GM21423 (cell line): ENCODE data around the gene RBCK1.

Experiments used
- ATAC-seq: cut with Tn5 transposase; IDR thresholded peaks from one replicate; pipeline ENCODE4 v1.9.1; 2021; ENCODE audit warnings: mild to moderate bottlenecking, moderate library complexity; ENCODE audit not compliant: unreplicated experiment

RBCK1 gene

DNA sequence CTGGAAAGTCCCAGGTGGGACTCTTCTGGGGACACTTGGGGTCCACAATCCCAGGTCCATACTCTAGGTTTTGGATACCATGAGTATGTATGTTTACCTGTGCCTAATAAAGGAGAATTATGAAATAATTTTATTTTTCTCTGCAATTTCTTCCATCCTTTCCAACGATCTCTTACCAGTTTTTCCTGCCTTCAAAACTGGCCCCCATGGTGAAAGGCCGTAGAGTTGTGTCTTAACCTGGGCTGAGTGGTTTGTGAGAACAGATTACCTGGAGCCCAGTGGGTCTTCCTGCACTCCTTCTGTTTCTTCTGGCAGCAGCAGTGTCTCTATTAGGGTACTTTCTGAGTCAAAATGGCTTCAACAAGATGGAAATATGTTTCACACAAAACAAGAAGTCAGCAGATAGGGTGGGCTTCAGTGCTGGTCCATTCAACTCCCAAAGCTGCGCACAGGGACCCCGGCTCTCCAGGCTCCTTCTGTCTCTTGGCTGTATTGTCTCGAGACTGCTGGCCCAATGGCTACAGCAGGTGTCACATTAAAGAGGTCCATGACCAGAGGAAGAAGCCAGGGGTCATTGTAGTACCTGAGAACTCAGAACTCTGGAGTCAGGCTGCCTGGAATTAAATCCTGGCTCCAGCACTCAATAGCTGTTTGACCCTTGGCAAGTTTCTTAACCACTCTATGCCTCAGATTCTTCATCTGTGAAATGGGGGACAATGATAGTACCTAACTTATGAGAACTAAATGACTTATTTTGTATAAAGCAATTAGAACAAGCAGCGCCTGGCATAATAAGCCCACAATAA, 10.5 kb upstream of the RBCK1 start:
- ATAC-seq: no peak

- no peak for ATAC-seq
Observed at GRCh38 chr20:399182-399707, 8.9 kb upstream of the RBCK1 start.

- no peak for ATAC-seq
Observed at GRCh38 chr20:400128-400453, 8.0 kb upstream of the RBCK1 start.

DNA sequence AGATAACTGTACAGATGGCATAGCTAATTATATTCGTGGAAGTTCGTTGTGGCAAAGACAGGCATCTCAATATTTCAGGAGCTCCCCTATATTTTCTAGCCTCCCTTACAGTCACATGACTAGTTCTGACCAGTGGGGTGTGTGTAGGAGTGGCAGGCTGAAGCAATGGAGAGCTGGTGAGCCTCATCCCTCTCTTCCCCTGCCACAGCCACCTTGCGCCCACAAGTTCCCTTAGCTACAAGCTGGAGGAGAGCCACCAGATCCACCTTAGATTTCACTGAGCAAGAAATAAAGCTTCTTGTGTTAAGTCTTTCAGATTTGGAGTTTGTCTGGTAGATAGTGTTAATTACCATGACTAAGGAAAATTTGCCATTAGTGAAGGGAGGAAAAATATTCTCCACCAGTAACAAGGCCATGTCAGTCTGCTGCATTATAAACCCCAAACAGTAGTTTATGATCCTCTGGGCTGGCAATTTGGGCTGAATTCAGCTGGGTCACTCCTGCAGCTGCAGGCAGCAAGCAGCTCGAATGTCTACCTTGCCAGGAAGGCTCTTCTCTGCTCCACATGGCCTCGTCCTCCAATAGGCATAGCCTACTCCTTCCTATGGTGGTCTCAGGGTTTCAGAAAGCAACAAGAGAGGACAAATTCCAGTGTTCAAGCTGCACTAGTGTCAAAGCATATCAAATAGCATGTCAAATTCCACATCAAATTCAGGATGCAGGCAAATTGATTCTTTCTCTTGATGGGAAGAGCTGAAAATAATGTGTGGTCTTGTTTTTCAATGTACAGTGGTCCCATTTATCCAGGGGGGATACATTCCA, 7.4 kb upstream of the RBCK1 start:
- no peak for ATAC-seq

- no peak for ATAC-seq
Observed at GRCh38 chr20:401682-402495, 6.2 kb upstream of the RBCK1 start.

DNA sequence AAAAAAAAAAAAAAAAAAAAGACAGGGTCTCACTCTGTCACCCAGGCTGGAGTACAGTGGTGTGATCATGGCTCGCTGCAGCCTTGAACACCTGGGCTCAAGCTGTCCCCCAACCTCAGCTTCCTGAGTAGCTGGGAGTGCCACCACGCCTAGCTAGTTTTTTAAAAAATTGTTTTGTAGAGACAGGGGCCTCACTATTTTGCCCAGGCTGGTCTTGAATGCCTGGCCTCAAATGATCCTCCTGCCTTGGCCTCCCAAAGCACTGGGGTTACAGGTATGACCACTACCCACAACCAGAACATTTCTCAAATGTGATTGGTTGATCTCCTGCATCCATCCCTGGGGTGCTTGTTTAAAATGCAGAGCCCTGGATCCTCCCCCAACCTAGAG, 5.6 kb upstream of the RBCK1 start:
- ATAC-seq: no peak

DNA sequence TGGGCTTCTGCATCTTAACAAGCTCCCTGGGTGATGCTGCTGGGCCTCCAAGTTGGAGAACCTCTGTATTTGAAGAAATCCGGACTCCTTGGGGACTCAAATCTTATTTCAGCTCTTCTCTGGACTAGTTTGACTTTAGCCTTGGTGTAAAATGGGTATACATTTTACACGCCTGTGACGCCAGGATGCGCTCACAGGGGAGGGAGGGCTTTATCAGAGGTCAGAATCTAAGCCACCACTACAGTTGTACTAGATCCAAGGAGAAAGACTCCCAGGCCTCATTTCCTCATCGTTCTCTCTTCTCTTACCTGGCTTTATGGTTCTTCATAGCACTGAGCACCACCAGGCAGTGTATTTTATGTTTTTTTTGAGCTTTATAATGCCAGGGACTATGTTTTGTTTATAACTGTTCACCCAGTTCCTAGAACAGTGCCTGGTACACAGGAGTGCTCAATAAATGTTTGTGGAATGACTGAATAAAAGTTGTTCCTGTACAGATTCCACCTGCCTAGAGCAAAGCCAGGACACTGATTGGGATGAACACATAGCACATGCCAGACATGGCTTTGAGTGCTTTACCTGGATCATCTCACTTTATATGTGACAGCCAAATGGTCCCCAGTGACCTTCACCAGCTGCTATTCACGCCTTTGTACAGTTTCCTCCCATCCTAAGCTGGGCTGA, 5.1 kb upstream of the RBCK1 start:
- no peak for ATAC-seq

DNA sequence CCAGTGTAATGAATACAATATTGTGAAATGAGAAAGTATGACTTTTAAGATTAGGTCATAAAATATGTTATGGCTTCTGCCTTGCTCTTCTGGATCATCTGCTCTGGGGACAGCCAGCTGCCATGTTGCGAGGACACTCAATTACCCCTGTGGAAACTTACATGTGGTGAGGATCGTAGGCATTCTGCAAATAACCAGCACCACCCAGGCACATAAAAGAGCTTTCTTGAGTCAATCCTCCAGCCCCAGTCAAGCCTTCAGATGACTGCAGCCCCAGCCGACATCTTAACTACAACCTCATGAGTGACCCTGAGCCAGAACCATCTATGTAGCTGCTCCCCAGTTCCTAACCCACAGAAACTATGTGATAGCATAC, 4.5 kb upstream of the RBCK1 start:
- ATAC-seq: no peak

- no peak for ATAC-seq
Observed at GRCh38 chr20:404088-404487, 4.0 kb upstream of the RBCK1 start.

DNA sequence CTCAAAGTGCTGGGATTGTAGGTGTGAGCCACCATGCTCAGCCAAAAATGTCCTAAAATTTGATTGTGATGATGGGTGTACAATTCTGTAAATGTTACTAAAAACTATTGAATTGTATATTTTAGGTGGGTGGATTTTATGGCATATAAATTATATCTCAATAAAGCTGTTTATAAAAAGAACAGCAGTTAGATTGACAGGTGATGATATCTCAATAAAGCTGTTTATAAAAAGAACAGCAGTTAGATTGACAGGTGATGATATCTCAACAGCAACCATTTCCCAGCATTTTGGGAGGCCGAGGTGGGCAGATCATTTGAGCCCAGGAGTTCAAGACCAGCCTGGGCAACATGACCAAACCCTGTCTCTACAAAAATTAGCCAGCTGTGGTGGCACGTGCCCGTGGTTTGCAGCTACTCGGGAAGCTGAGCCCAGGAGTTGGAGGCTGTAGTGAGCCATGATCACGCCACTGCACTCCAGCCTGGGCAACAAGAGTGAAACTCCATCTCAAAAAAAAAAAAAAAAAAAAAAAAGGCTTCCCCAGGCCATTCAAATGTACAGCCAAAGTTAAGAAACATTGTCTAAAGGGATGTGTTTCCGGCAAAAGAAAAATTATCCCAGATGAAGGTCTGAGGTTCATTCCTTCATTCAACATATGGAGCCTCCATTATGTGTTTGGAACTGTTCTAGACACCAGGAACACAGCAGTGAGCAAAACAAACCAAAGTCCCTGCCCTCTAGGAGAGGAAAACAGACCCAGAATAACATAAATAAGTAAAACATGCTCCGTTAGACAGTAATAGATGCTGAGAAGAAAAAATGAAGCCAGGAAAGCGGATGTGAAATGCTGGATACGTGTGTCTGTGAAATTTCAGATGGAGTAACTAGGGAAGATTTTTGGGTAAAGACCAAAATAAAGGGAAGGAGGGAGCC, 1.6 kb upstream of the RBCK1 start:
- ATAC-seq: no peak

DNA sequence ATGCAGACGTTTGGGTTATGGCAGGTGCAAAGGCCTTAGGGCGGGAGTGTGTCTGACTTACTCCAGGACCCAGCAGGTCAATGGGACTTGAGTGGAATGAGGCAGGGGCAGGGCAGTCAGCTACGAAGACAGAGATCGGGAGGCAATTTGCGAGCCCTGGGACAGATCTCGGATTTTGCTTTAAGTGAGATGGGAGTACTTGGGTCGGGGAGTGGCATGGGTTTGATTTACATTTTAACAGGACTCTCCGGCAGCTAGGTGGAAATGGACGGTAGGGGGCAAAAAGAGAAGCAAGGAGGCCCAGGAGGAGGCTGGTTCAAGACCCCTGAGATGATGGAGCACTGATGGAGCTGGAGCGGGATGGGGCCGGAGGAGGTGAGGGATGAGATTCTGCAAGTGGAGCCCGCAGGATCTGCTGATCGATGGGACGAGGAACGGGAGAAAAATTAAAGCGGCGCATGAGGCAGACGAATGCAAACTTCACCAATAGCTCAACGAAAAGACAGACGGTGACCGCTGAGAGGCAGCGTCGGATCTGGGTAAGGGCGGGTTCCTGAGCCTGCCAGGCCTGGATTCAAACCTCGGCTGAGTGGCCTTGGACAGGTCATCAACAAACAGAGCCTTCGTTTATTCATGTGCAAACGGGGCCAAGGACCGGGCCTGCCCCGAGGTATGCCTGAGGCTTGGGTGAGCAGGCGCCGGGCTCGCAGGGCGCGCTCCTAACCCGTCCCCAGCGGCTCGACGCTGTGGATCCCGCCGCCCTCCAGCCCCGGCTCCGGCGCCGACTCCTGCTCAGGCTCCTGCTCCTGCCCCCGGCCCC, 756 bp upstream of the RBCK1 start:
- peak; percentile 60 for ATAC-seq

DNA sequence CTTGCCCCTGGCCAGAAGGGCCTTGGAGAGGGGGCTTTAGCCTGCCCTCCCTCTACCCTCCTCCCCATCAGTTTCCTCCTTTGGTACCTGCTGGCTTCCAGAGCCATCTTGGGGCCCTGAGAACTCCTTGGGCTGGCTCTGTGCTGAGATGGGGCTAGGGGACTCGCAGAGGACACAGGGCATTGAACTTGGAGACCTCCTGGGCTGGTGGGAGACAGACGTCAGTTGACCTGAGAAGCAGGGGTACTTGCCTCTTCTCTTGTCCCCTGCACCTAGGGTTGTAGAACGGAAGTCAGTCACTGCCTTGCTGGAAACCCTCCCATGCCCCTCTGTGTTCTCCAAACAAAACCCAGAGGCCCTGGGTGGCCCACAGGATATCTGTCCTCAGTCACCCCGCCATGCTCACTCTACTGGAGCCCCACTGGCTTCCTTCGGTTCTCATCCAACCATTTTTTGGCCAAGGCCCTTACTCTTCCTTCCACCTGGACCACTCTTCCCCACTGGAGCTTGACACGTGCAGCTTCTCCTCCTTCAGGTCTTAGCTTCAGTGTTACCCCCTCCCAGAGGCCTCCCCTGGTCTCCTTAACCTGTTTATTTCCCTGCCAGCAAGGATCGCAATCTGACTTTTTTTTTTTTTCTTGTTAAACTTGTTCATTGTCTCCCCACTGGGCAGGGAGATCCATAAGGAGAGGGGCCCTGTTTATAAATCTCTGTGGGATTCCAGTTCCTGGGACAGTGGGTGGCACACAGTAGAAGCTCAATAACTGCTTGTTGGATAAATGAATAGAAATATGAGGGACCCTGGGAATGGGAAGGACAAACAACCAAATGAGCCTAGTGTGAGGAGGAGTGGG, 971 bp downstream of the RBCK1 start:
- peak; percentile 13 for ATAC-seq

- no peak for ATAC-seq
Observed at GRCh38 chr20:409697-410559, 1.8 kb downstream of the RBCK1 start.

- no peak for ATAC-seq
Observed at GRCh38 chr20:412081-412480, 4.0 kb downstream of the RBCK1 start.

DNA sequence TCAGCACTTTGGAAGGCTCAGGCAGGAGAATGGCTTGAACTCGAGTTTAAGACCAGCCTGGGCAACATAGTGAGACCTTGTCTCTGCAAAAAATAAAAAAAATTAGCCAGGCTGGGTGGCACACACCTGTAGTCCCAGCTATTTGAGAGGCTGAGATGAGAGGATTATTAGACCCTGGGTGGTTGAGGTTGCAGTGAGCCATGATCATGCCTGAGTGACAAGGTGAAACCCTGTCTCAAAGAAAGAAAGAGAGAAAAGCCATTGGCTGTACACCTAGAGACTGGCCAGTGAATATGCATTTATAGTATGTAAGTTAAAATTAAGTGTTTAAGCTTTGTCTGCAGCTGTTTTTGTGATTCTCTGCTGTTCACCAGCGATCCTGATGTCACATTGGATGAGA, 6.1 kb downstream of the RBCK1 start:
- no peak for ATAC-seq

DNA sequence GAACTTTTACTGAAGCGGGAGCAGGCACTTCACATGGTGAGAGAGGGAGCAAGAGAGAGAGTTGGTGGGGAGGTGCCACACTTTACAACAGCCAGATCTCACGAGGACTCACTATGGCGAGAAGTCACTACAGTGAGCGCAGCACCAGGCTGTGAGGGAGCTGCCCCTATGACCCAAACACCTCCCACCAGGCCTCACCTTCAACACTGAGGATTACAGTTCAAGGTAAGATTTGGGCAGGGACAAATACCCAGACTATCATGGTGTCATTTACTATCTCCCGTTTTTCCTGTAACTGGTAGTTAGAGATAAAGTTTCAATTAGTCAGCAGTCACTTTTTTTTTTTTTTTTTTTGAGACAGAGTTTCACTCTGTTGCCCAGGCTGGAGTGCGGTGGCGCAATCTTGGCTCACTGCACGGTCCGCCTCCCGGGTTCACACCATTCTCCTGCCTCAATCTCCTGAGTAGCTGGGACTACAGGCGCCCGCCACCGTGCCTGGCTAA, 7.8 kb downstream of the RBCK1 start:
- no peak for ATAC-seq
